Stimulated activated CD8-positive, alpha-beta memory T cell treated with anti-CD3 and anti-CD28 coated beads, Interleukin-15, amount 100 ng/mL, for 1 hour (primary cell): ENCODE measurements around the gene LHFPL3.
"Not testable (repeated sequence)": the region's sequence is repeated elsewhere in the genome, so short reads cannot be mapped to it uniquely, and the experiment has no call there.

ENCODE experiments used
- DNase-seq: peaks from one replicate; pipeline ENCODE4 v3.0.0-alpha.2; 2020; ENCODE audit warnings: low read depth

LHFPL3 gene

GRCh38 chr7:104900525-104901239 is 572.3 kb downstream of the LHFPL3 start:
- DNase-seq: no peak

GRCh38 chr7:104901240-104901619 is 572.8 kb downstream of the LHFPL3 start:
- no peak for DNase-seq

- no peak for DNase-seq
Measured at GRCh38 chr7:104902183-104902582, 573.8 kb downstream of the LHFPL3 start.

- no peak for DNase-seq
Measured at GRCh38 chr7:104903044-104903443, 574.6 kb downstream of the LHFPL3 start.

GRCh38 chr7:104903846-104904245 is 575.4 kb downstream of the LHFPL3 start:
- no peak for DNase-seq

GRCh38 chr7:104906032-104906431 is 577.6 kb downstream of the LHFPL3 start:
- DNase-seq: no peak

- no peak for DNase-seq
Measured at GRCh38 chr7:104906556-104906955, 578.2 kb downstream of the LHFPL3 start.

GRCh38 chr7:104908636-104909035 is 580.2 kb downstream of the LHFPL3 start:
- DNase-seq: no peak

GRCh38 chr7:104909096-104909495 is 580.7 kb downstream of the LHFPL3 start:
- DNase-seq: no peak

GRCh38 chr7:104914421-104914820 is 586.0 kb downstream of the LHFPL3 start:
- no peak for DNase-seq

- DNase-seq: no peak
Measured at GRCh38 chr7:104921596-104921995, 593.2 kb downstream of the LHFPL3 start.

- DNase-seq: no peak
Measured at GRCh38 chr7:104922182-104923009, 594.0 kb downstream of the LHFPL3 start.

GRCh38 chr7:104923010-104923421 is 594.6 kb downstream of the LHFPL3 start:
- peak; percentile 52 for DNase-seq

- not testable (repeated sequence) for DNase-seq
Measured at GRCh38 chr7:104926189-104926588, 597.8 kb downstream of the LHFPL3 start.

GRCh38 chr7:104926601-104927041 is 598.2 kb downstream of the LHFPL3 start:
- DNase-seq: no peak

- no peak for DNase-seq
Measured at GRCh38 chr7:104927055-104927454, 598.7 kb downstream of the LHFPL3 start.

- DNase-seq: no peak
Measured at GRCh38 chr7:104928721-104929400, 600.5 kb downstream of the LHFPL3 start.

GRCh38 chr7:104929921-104930320 is 601.5 kb downstream of the LHFPL3 start:
- DNase-seq: no peak

- DNase-seq: no peak
Measured at GRCh38 chr7:104931181-104931781, 602.9 kb downstream of the LHFPL3 start.

- no peak for DNase-seq
Measured at GRCh38 chr7:104933022-104933421, 604.6 kb downstream of the LHFPL3 start.

- DNase-seq: no peak
Measured at GRCh38 chr7:104933521-104933988, 605.2 kb downstream of the LHFPL3 start.

GRCh38 chr7:104934665-104935064 is 606.3 kb downstream of the LHFPL3 start:
- no peak for DNase-seq
